GM06990 (cell line): ENCODE measurements around the gene RASA3.

Source experiments
- DNase-seq: peaks from one replicate; pipeline ENCODE4 v3.0.0-alpha.2; 2011; ENCODE audit not compliant: insufficient read length; ENCODE audit errors: extremely low read depth
- H3K27me3 ChIP-seq: replicated peaks from 2 replicates; pipeline ENCODE4 v1.6.0; 2011; ENCODE audit warnings: low read length; ENCODE audit not compliant: control insufficient read depth, insufficient read depth
- H3K36me3 ChIP-seq: 2 replicates; pipeline ENCODE4 v1.5.1; 2011; ENCODE audit warnings: low read length; ENCODE audit not compliant: control insufficient read depth, insufficient read depth
- H3K4me3 ChIP-seq: replicated peaks from 2 replicates; pipeline ENCODE4 v1.5.1; 2011; ENCODE audit warnings: low read depth, mild to moderate bottlenecking, control low read depth, low read length
- TF ChIP-seq, protein P1 (sequence below): IDR thresholded peaks from 2 replicates; pipeline ENCODE4 v1.5.1; 2011; ENCODE audit warnings: low read length, control low read depth, mild to moderate bottlenecking, inconsistent platforms; ENCODE audit not compliant: insufficient read depth, poor library complexity, severe bottlenecking

The RASA3 gene

DNA sequence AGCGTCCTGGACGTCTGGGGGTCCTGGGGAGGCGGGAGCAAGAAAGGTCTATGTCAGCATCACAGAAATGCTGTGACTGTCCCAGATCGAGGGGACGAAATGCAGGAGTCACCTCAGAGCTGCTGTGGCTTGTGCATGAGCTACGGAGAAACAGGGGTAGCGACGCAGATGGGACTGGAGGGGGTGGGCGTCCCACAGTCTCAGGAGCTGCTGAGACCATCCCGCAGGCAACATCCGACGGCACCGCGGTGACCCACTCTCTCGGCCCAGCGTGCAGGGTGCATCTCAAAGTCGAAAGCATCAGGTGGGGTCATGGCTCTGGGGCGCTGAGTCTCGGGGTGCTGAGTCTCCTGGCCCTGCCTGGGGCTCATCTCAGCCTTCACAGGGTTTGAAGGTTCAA, 121.2 kb downstream of the RASA3 start:
- DNase-seq, result no peak
- Histone ChIP-seq H3K36me3 (peaks cover 26% of the 10 kb centered on the region), H3K27me3 (no peaks in the 10 kb centered on the region), H3K4me3 (no peak overlapping the region)
- TF ChIP-seq, protein P1, sequence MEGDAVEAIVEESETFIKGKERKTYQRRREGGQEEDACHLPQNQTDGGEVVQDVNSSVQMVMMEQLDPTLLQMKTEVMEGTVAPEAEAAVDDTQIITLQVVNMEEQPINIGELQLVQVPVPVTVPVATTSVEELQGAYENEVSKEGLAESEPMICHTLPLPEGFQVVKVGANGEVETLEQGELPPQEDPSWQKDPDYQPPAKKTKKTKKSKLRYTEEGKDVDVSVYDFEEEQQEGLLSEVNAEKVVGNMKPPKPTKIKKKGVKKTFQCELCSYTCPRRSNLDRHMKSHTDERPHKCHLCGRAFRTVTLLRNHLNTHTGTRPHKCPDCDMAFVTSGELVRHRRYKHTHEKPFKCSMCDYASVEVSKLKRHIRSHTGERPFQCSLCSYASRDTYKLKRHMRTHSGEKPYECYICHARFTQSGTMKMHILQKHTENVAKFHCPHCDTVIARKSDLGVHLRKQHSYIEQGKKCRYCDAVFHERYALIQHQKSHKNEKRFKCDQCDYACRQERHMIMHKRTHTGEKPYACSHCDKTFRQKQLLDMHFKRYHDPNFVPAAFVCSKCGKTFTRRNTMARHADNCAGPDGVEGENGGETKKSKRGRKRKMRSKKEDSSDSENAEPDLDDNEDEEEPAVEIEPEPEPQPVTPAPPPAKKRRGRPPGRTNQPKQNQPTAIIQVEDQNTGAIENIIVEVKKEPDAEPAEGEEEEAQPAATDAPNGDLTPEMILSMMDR, result no peak

DNA sequence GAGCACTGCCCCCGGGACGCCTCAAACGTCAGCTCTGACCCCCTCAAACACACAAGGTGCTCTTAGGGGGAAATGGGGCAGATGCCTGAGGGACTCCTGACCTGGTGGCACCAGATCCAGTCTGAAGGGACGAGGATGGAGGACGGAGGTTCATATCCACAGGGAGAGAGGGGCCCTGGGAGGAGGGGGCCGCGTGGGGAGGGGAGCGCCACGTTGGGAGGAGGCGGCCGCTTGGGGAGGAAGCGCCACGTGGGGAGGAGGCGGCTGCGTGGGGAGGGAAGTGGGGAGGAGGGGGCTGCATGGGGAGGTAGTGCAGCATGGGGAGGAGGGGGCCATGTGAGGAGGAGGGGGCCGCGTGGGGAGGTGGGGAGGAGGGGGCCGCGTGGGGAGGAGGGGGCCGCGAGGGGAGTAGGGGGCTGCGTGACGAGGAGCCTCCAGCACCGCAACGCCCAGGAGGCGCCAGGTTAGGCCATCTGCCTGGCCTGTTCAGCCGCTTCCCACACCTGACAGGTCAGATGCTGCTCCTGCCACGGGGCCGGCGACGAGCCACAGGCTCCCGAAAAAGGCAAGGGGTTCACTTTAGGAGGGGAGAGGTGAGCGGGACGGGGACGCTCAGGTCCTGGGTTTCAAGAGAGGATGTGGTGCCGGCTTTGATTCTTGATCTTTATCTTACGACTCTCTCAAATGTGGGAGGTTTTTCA, 121.9 kb downstream of the RASA3 start:
- Histone ChIP-seq H3K27me3 (no peaks in the 10 kb centered on the region), H3K4me3 (no peak overlapping the region), H3K36me3 (peaks cover 23% of the 10 kb centered on the region)
- TF ChIP-seq, protein P1, result no peak
- DNase-seq, result no peak

DNA sequence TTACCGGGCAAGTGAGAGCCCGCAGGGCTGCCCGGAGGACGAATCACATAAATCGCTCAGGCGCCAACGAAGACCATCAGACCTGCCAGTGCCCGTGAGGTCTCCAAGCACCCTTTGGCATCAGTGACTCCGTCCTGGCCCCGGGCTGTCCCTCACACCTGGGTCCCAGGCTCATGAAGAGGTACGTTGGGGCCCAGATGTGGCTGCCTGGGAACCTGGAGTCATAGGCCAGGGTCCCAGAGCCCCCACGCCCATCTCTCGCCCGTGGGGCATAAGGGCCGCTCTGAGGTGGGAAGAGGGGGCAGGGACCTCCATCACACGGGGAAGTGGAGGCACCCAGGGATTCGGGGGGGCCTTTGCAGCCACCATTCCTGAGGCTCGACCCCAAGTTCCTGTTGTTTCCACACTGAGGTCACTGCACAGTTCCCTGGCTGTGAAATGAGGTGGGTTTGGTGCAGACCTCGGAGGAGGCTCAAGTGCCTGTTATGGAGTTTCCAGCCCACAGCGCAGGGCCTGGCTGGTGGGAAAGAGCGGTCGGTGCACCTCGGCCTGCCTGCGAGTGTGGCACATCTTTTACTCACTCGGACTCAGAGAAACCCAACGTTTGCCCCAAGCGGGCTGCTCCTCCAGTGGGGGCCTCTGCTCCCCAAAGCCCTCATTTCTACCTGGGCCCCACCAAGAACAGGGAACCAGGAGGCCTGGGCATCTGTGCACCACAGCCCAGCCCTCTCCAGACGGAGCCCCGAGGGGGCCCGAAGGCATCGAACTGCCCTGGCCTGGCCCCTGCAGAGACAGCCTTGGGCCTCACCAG, 122.6 kb downstream of the RASA3 start:
- TF ChIP-seq, protein P1, result no peak
- no peak for DNase-seq
- H3K36me3 ChIP-seq, result peaks cover 24% of the 10 kb centered on the region
- H3K4me3 ChIP-seq, result no peak overlapping the region
- H3K27me3 ChIP-seq, result no peaks in the 10 kb centered on the region

DNA sequence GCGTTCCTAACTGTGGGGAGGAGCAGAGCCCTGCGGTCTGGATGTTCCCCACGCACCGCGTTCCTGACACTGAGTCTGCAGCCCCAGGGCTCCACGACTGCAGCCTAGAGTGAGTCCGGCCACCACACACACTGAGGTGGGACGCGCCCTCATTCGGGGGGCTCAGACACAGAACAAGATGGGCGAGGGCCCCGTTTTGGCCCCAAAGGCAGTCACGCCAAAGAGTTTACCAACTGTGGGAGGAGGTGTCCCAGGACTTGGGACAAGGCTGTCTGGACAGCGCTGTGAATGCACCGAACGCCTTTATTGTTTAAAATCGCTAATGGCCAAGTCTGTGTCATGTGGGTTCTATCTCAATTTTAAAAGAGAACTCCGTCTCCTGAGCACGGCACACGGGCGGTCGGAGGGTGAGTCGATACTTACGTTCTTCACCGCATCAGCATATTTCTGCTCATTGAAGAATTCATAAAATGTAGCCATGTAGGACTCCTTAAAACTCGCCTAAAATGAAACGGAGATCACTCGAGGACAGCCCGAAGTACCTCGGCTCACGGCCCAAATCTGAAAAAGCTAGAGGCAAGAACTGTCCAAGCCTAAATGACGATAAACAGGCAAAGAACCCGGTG, 123.3 kb downstream of the RASA3 start:
- TF ChIP-seq, protein P1, result no peak
- H3K27me3 ChIP-seq, result no peaks in the 10 kb centered on the region
- H3K4me3 ChIP-seq, result no peak overlapping the region
- no peak for DNase-seq
- peaks cover 22% of the 10 kb centered on the region for H3K36me3 ChIP-seq

DNA sequence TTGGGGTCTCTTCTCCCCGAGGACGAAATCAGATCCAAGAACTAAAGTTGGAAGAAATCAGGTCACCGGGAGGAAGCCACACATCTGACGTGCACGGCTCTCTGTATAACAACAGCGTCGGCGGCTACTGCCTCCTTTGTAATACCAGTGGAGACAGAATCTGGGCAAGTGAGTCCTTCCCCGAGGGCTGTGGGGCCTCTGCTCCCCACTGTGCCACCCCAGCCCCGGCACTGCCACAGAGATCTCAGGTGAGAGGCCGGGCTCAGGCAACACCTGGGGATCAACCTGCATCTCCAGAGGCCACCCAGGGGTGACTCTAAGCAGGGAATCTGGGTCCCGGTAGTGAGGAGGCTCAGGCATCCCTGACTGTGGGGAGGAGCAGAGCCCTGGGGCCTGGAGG, 124.9 kb downstream of the RASA3 start:
- TF ChIP-seq, protein P1, result no peak
- H3K27me3 ChIP-seq, result no peaks in the 10 kb centered on the region
- DNase-seq, result no peak
- H3K36me3 ChIP-seq, result peaks cover 21% of the 10 kb centered on the region
- H3K4me3 ChIP-seq, result no peak overlapping the region
